Measurements from ENCODE around the gene ARMH1. TPM values are rescaled to one million over a fixed set of nuclear protein-coding genes. Genes with fewer than 3 reads are reported as not detected.
"Not testable (repeated sequence)": the region's sequence is repeated elsewhere in the genome, so short reads cannot be mapped to it uniquely, and the experiment has no call there.

The ARMH1 gene
- total RNA-seq, 1 donor from 2014 or later, result not detected

GRCh38 chr1:44660176-44660575 lies 14.3 kb upstream of the ARMH1 start:
- no peak for TF ChIP-seq CTCF (conservative IDR thresholded peaks at IDR 0.05; ENCODE audit: low read depth, low read length)
- no peak overlapping the region for H3K4me3 ChIP-seq (ENCODE audit: low read depth, low read length)
- no peak for DNase-seq (ENCODE audit: low read depth)

GRCh38 chr1:44661781-44662682 lies 12.5 kb upstream of the ARMH1 start:
- DNase-seq (ENCODE audit: low read depth), result no peak
- no peak for TF ChIP-seq CTCF (conservative IDR thresholded peaks at IDR 0.05; ENCODE audit: low read depth, low read length)
- no peak overlapping the region for H3K4me3 ChIP-seq (ENCODE audit: low read depth, low read length)

- TF ChIP-seq CTCF (conservative IDR thresholded peaks at IDR 0.05; ENCODE audit: low read depth, low read length), result no peak
Observed at GRCh38 chr1:44662683-44663030, 11.9 kb upstream of the ARMH1 start.

GRCh38 chr1:44663417-44663816 lies 11.1 kb upstream of the ARMH1 start:
- no peak for TF ChIP-seq CTCF (conservative IDR thresholded peaks at IDR 0.05; ENCODE audit: low read depth, low read length)
- DNase-seq (ENCODE audit: low read depth), result no peak
- H3K4me3 ChIP-seq (ENCODE audit: low read depth, low read length), result no peak overlapping the region

More at GRCh38 chr1:44662683-44663030, 11.9 kb upstream of the ARMH1 start:
- no peak for DNase-seq (ENCODE audit: low read depth)
- no peak overlapping the region for H3K4me3 ChIP-seq (ENCODE audit: low read depth, low read length)

- H3K4me3 ChIP-seq (ENCODE audit: low read depth, low read length), result no peak overlapping the region
- no peak for TF ChIP-seq CTCF (conservative IDR thresholded peaks at IDR 0.05; ENCODE audit: low read depth, low read length)
- no peak for DNase-seq (ENCODE audit: low read depth)
Observed at GRCh38 chr1:44664730-44665370, 9.7 kb upstream of the ARMH1 start.

GRCh38 chr1:44666719-44667118 lies 7.8 kb upstream of the ARMH1 start:
- not testable (repeated sequence) for H3K4me3 ChIP-seq (ENCODE audit: low read depth, low read length); DNase-seq (ENCODE audit: low read depth)

GRCh38 chr1:44670751-44671640 lies 3.5 kb upstream of the ARMH1 start:
- no peak overlapping the region for H3K4me3 ChIP-seq (ENCODE audit: low read depth, low read length)
- DNase-seq (ENCODE audit: low read depth), result no peak
- TF ChIP-seq CTCF (conservative IDR thresholded peaks at IDR 0.05; ENCODE audit: low read depth, low read length), result no peak
